Posterior cingulate gyrus (tissue), 11 donors: ENCODE measurements around the gene DRGX.

Experiments used
- DNase-seq, 10 donors: peaks; one replicate each; pipeline versions ENCODE4 v3.0.0 to v3.0.0-alpha.2; 2020 to 2021; ENCODE audit warnings: mixed read lengths in 3 of 10
- intact Hi-C: fragments of 100-400 bp; cut with DNase I; formaldehyde crosslinking; loops from one replicate; pipeline ENCODE4 v1.15.1; 2023

Gene DRGX

DNA sequence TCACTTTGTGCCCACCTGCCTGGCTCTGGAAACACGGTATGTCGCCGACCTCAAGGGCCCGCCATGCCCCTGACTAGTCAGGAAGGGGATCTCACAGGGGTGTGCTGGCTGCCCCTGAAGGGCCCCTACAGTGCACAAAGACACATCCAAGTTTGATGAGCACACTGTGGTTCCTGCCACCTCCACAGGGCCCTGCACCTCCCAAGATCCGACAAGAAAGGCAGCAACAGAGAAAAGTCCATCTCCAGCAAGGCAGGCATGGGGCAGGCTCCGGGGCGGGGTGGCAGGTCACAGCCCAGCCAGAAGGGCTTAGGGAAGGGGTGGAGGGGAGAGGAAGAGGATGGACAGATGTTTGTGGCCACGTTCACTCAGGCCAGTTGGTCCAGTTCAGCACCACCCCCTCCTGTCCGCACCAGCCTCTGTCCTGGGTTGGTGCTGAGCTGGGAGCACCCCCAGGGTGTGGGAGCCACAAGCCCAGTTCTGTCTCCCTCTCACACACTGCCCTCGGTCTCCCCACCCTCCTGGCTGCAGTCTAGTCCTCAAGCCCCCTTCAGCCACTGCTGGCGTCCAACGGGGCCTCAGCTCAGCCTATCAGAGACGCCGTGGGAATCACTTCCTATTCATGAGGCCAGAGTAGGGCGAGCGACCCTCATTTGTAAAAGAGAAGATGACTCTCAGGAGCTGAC, 11.5 kb downstream of the DRGX start:
- no peak for DNase-seq

DNA sequence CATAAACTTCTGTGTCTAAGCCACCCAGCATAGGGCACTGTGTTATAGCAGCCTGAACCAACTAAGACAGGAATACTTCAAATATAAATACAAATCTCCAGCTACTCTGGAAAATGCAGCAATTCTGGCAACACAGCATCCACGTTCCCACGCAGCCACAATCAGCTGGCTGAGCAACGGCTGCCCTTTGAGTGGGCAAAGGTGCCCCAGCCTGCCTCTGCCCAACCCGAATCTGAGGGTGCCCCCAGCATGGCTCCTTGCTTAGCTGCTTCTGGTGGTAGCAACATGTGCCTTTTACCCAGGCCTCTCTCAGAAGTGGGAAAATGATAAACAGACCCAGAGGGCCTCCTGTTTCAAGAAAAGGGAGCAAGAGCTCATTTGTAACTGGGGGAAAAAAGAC, 12.0 kb downstream of the DRGX start:
- intact Hi-C loops, result no loop called here
- no peak for DNase-seq

More for the DNA sequence above, 11.5 kb downstream of the DRGX start:
- intact Hi-C loops, result no loop called here

DNA sequence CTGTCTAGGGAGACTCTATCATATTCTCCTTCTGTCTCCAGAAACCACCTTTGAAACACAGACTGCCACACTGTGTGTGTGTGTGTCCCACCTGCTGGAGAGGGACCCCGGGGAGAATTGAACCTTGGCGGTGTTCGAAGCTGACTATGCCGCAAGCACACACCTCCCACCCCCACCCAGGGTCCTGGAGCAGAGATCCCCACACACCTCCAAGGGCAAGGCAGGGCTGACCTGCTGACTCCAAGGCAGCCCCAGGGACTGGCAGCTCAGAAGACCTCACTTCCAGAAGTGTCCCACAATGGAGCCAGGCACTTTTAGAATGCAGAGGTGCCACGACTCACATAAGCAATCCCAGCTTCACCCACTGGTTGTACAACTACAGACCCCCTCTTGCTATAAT, 13.1 kb downstream of the DRGX start:
- intact Hi-C loops, result no loop called here

DNA sequence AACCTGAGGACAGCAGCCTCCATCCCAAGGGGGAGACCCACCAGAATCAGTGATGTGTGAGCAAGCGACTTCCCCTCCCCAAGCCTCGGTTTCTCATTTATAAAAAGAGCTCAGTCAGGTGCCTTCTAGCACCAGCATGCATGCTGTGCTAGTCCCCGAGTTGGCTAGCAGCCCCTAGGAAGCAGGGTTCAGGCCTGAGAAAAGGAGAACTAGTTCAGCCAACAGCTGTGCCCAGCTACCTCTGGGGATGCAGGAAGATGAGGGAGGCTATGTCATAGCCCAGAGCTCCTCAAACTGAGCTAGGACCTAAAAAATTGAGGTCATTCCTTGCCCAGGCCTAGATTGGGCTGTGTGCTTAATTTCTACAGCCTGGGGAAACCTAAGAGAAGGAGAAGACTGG, 13.7 kb downstream of the DRGX start:
- no peak for DNase-seq
- intact Hi-C loops, result no loop called here

More for the DNA sequence above, 13.1 kb downstream of the DRGX start:
- DNase-seq, result no peak

DNA sequence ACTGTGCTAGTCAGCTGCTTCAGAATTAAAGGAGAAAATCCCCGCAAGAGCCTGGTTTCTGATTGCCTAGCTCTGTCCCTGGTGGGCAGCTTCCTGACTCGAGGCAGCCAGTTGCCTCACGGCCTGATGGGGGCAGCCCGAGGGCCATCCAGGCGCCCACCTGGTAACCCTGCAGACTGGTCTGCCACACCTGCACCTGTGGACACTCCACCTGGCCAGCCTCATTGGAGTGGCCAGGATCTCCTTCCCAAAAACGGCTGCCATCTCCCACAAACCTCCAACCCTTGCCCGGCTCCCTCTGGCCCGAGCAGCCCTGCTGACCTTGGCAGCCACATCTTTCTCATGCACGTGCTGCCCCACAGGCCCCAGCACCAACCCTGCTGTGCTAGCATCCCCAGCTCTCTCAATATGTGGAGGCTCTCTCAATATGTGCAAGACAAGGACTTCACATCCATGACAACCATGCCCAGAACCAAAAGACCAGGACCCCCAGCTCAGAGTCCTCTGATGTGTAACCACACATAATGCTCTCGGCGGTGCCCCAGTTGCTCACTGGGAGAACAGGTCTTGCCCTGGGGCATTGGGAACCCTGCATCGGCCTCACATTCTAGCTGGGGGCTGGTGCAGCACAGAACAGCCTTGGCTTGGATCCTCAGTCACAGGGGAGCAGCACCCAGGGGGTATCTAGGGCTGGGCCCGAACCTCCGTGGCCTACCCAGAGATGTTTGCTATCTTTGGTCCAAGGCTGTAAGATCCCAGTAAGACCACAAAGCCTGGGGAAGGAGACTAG, 14.6 kb downstream of the DRGX start:
- intact Hi-C loops, result no loop called here
- DNase-seq, result no peak

DNA sequence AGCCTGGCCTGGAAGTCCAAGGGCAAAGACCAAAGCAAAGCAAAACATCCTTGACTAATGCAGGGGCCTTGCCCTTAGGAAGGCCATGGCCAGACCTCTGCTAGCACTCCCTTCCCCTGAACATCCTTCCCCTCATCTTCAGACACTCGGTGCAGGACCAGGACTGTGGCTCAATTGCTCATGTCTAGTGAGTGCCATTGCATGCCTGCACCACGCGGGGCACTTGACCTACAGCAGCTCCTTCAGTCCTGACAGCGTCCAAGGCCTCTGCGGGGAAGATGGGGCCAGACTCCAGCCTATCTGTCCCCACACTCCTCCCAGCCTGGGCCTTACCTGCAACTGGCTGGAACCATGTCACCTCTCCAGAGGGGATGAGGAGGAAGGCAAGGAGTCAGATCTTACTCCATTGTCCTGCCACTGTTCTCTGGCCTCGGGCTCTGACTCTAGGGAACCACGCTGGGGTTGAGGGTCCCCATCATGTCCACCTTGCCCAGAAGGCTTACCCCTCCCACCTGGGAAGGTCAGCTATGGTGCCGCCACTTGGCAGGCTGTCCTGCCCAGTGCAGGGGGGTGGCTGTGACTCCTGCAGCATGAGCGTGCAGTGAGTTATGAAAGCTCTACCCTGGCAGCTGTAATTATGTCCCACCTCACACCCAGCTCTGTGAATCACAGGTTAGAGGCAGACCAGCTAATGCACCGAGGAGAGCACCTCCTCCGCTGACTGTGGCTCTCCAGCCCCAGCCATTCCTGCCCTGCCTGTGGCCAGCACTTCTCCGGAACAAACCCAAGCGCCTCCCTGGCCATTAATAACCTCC, 16.1 kb downstream of the DRGX start:
- no peak for DNase-seq
- intact Hi-C loops, result no loop called here

DNA sequence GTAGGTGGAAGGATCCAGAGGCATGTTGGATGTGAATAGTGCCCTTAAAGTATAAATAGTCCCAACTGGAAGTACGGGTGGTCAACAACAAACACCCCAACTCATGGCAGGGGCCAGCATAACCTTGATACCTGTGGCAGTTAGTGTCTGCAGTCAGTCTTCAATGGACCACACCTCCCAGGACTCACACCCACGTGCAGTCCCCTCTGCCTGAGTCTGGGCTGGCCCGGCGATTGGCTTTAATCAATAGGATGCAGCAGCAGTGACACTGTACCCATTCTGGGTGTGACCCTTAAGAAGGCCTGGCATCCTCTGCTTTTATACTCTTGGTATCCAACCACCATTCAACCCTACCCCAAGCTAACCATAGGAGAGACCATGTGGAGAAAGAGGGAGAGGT, 18.6 kb downstream of the DRGX start:
- no peak for DNase-seq

DNA sequence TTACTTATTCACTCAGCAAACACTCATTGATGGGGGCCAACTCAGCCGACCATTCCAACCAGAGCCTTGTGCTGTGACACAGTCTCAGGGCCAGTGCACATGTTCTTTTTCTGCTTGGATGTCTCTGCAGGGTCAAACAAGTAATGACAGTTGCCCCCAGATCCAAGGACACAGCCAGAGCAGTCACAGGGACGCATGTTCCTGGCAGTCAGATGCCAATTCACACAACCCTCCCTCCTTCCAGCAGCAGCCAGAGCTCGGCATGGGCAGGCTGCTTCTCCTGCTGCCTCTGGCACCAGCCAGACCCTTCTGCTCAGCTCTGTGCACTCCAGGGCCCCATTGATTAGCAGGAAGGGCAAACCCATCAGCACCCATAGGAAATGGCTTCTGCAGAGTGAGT, 20.3 kb downstream of the DRGX start:
- DNase-seq, result no peak
- intact Hi-C loops, result no loop called here

More for the DNA sequence above, 18.6 kb downstream of the DRGX start:
- intact Hi-C loops, result no loop called here

DNA sequence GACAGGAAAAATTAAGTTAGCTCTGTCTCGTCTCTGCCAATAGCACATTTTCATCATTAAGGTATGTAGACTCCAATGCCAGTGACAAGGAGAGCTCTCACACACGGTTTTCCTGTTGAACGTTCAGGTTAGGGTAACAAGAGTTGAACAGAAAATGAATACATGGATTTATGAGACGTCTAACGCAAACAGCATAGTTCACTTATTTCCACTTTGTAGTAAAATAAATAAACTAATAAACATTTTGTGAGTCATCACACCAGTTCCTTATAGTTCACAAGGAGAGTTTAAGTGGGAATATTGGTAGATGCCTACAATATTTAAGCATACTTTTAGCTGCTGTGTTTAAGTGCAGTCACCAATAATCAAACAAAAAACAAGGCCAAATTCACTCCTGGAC, 21.1 kb downstream of the DRGX start:
- intact Hi-C loops, result no loop called here
- DNase-seq, result no peak

DNA sequence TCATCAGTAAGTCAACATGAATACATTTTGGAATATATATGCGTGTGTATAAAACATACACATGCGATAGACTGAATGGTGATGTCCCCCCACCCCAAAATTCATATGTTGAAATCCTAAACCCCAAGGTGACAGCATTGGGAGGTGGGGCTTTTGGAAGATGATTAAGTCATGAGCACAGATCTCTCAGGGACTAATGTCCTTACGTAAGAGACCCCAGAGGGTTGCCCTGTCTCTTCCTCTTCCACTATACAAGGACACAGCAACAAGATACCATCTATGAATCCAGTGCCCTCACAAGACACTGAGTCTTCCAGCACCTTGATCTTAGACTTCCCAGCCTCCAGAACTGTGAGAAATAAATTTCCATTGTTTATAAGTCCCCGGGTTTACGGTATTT, 22.5 kb downstream of the DRGX start:
- intact Hi-C loops, result no loop called here
- no peak for DNase-seq

DNA sequence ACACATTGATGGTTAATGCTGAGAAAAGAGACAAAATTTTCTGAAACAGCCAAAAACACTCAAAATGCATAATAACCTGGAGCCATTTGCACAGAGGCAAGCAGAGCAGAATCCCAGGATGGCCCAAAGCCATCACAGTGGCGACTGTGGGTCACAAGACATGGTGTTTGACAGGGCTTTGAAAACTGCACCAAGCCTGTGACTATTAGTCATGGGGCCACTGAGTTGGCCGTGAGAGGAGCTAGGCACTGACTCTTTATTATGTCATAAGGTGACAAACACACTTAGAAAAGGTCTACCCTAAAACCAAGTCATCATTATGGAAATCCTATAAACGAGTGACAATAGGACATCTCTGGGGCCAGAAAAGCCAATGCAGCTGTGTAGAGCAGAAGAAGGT, 23.9 kb downstream of the DRGX start:
- intact Hi-C loops, result no loop called here
- DNase-seq, result peak in 1 of 10 donors; percentile 59

DNA sequence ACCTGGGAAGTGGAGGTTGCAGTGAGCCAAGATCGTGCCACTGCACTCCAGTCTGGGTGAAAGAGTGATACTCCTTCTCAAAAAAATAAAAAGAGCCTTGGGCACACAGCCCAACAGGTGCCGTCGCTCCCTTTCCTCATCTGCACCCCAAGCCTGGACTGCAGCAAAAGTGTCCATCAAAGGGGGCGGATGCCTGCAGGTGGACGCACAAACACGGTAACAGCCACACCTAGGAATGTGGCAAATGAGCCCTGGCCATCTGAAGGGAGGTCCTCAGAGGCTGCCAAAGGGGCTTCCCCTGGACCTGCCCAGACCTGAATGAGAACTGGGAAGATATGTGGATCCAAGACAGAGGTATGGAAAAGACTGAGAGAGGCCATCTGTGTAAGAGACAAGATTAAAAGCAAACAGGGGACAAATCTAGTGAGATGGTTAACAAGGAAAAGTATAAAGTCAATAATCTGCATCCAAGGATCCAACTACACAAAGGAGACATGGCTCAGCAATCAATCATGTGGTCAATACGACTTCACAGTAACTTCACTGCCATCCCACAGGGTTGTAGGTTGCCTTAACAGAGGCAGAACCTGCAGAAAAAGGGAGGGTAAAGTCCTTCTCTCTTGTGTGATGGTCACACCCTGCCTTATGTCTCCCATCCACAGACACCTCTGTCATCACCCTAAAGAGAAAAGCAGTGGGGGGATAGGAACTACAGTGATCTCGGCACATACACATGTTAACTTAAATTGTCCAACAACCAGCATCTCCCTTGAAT, 25.4 kb downstream of the DRGX start:
- no peak for DNase-seq
- intact Hi-C loops, result no loop called here

DNA sequence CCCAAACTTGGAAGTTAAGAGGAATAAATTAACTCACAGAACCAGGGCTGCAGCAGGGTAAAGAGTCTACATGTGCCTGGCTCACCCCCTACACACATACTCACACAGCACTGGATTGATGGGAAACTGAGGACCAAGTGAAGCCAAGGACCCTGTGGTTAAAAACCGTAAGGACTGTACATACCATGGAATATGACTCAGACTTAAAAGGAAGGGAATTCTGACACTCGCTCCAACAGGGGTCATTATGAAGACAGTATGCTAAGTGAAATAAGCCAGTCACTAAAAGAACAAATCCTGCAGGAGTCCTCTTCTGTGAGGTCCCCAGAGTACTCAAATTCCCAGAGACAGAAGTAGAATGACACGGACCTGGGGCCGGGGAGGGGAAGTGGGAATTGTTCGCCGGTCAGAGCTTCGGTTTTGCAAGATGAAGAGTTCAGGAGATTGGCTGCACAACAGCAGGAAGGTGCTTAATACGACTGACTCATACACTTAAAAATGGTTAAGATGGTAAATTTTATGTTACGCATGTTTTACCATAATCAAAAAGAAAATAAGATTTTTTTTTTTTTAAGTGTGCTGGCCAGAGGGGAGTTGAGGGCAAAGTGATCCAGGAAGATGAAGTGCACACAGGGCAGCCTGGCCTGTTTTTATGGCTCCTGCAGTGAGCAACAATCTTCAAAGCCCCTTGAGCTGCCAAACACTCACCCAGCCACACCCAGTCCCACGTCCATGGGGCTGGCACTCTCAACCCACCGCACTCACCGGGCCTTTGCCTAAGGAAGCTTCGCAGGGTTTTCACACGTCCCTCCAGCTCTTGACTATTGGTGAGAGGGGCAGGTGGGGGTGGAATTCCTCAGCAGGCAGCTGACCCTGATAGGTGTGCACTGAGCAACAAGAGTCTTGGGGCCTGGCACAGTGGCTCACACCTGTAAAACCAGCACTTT, 26.4 kb downstream of the DRGX start:
- DNase-seq, result peak in 1 of 10 donors; percentile 46
- intact Hi-C loops, result no loop called here

DNA sequence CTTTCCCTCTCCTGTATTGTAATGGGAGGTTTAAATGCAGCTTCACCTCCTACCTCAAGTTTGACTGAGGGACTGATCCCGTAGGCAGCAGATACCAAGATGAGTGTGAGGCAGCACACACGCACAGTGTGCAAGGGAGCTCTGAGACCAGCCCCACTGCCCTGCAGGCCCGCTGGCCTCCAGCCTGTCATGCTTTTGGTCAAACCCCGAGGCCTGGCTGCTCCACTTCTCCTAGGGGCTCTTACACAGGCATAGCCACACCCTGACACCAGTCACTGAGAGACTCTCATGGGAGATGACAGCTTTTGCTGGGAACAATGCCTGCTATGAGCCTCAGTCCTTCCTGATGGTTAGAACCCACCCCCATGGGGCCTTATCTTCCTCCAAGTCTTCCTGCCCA, 27.6 kb downstream of the DRGX start:
- DNase-seq, result peak in 1 of 10 donors; percentile 48
- intact Hi-C loops, result no loop called here

DNA sequence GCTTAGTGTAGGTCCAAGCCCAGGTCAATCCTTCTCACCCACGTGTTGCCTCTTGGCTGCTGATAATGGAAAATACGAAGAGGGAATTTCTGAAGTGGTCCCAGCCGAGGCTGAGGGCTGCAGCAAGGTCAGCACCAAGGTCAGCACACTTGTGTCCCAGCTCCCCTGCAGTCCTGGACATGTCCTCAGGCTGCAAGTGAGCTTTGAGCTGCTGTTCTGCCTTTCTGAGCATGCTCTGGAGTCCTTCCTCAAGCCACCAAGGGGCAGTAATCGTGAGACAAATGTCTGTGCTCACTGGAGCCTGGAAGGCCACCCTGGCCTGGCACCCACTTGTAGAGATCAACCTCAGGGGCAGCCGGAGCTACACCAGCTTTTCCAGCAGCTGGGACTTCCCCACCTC, 28.3 kb downstream of the DRGX start:
- DNase-seq, result no peak
- intact Hi-C loops, result no loop called here

DNA sequence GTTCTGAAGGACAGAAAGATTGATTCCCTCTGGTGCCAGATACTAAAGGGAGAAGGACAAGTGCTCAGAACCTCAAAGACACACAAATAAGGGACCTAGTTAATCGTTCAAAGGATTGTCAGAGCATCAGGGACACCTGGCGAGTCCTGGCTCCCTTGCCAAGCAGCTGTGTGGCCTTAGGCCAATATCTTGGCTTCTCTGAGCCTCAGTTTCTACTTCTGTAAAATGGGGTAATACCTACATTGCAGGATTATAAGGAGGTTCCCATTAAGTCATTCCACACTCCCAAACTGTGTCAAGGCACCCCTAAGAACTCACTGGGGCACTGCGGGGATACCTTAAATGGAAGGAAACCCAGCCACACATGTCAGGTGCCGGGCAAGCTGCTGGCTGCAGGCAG, 29.4 kb downstream of the DRGX start:
- DNase-seq, result no peak
- intact Hi-C loops, result no loop called here

DNA sequence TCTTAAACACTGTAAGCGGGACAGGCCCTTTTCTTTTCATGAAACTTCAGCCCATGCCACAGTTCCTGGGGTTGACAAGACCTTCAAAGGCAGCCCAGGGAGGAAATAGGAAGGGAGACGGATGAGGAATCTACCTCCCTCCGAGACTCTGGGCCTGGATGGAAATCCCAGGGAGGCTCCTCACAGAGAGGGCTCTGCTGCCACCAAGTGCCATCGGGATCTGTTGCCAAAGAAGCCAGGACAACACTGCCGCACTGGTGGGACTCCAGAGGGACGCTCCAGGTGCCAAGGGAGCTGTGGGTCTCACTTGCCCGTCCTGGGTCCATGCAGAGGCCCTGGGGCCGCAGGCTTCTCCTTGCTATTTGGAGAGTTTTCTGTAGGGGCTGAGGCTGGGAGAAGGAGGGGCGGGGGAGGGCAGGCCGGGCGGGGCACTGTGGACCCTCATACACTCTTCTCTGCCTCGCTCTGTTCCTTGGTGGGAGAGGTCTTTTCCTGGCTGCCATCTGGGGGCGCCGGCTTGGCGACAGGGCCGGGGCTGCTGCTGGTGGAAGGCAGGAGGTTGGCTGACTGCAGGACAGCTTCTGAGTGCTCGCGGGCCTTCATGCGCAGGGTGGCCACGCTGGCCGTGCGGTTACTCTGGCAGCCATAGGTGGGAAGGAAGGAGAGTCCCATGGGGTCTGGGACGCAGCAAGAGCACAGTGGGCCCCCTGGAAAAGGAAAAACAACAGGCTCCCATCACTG, 30.0 kb downstream of the DRGX start:
- intact Hi-C loops, result no loop called here
- peak in 1 of 10 donors; percentile 74 for DNase-seq

DNA sequence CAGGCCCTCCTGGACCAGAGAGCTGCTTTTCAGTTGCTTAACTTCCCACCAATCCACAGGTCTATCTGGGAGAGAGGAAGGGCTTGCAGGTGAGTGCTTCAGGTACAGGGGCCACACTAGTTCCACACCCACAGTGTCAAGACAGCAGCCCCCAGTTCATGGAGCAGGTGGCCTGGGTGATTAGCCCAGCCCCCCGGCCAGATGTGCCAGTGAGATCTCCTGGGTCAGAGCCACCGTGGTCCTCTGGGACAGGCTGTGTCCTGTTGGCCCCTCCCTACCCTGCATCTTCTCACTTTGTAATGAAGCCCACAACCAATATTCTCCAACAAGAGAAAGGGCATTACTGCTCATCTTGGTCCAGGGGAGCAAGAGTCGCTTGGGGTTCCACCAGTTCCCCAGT, 30.6 kb downstream of the DRGX start:
- no peak for DNase-seq
- intact Hi-C loops, result no loop called here

DNA sequence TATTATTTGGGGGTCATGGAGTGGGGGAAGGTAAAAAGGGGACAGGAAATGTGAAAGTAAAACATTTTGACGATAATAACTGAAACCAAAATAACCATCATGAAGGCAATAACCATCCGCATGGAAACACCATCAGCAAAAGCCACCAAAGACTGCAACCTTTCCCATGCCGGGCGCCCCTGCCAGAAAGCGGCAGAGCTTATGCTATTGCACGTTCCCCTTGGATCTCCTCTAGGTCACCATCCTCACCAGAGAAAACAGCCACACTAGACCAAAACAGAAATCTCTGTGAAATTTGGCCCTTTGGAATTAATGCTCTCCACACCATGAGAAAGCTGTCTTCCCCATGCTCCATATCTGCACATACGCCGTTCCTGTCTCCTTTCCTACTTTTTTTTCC, 31.1 kb downstream of the DRGX start:
- intact Hi-C loops, result no loop called here
- DNase-seq, result peak in 1 of 10 donors; percentile 67
